Measurements from ENCODE around the gene GYPA.

GRCh38 chr4:144190009-144190408 is 49.5 kb upstream of the GYPA start:
- TF ChIP-seq CTCF (IDR thresholded peaks at IDR 0.05) (no peak), POLR2A (IDR thresholded peaks at IDR 0.05; ENCODE audit: low read depth) (no peak), POLR2AphosphoS5 (IDR thresholded peaks at IDR 0.05) (no peak)

All from esophagus muscularis mucosa (tissue), 3 donors.